ENCODE measurements around the gene MUC5B. TPM values are rescaled to one million over a fixed set of nuclear protein-coding genes. Genes with fewer than 3 reads are reported as not detected.

MUC5B gene
- total RNA-seq, 1 donor from 2014 or later = not detected

- H3K27ac Mint-ChIP-seq = peak overlapping the region; percentile 65
- H3K27me3 Mint-ChIP-seq = no peaks in the 10 kb centered on the region
- no peak for TF ChIP-seq CTCF (IDR thresholded peaks at IDR 0.05; ENCODE audit: unreplicated experiment)
- peaks cover 1% of the 10 kb centered on the region for H3K36me3 Mint-ChIP-seq (ENCODE audit: insufficient read depth)
- H3K4me1 Mint-ChIP-seq (ENCODE audit: low read depth) = peaks cover 41% of the 10 kb centered on the region
- DNase-seq (ENCODE audit: low spot score, unreplicated experiment) = no peak
- no peaks in the 10 kb centered on the region for H3K9me3 Mint-ChIP-seq (ENCODE audit: low read depth)
- peak overlapping the region; percentile 37 for H3K4me3 Mint-ChIP-seq (ENCODE audit: low read depth)
Measured at GRCh38 chr11:1304380-1304779, 81.5 kb downstream of the MUC5B start.

- H3K4me1 Mint-ChIP-seq (ENCODE audit: low read depth) = peaks cover 38% of the 10 kb centered on the region
- H3K27me3 Mint-ChIP-seq = no peaks in the 10 kb centered on the region
- peak overlapping the region; percentile 95 for H3K27ac Mint-ChIP-seq
- no peak for TF ChIP-seq CTCF (IDR thresholded peaks at IDR 0.05; ENCODE audit: unreplicated experiment)
- H3K4me3 Mint-ChIP-seq (ENCODE audit: low read depth) = no peak overlapping the region
- H3K36me3 Mint-ChIP-seq (ENCODE audit: insufficient read depth) = peaks cover 1% of the 10 kb centered on the region
- no peak for DNase-seq (ENCODE audit: low spot score, unreplicated experiment)
- H3K9me3 Mint-ChIP-seq (ENCODE audit: low read depth) = no peaks in the 10 kb centered on the region
Measured at GRCh38 chr11:1305063-1305495, 82.2 kb downstream of the MUC5B start.

GRCh38 chr11:1305501-1306056 lies 82.7 kb downstream of the MUC5B start:
- no peak for TF ChIP-seq CTCF (IDR thresholded peaks at IDR 0.05; ENCODE audit: unreplicated experiment)
- H3K27me3 Mint-ChIP-seq = no peaks in the 10 kb centered on the region
- DNase-seq (ENCODE audit: low spot score, unreplicated experiment) = no peak
- peak overlapping the region; percentile 95 for H3K27ac Mint-ChIP-seq
- peaks cover 1% of the 10 kb centered on the region for H3K9me3 Mint-ChIP-seq (ENCODE audit: low read depth)
- no peak overlapping the region for H3K4me3 Mint-ChIP-seq (ENCODE audit: low read depth)
- H3K36me3 Mint-ChIP-seq (ENCODE audit: insufficient read depth) = peaks cover 1% of the 10 kb centered on the region
- H3K4me1 Mint-ChIP-seq (ENCODE audit: low read depth) = peaks cover 35% of the 10 kb centered on the region

- peak overlapping the region; percentile 26 for H3K4me3 Mint-ChIP-seq (ENCODE audit: low read depth)
Measured at GRCh38 chr11:1306186-1307162, 83.6 kb downstream of the MUC5B start.

More at GRCh38 chr11:1306186-1307162, 83.6 kb downstream of the MUC5B start:
- TF ChIP-seq CTCF (IDR thresholded peaks at IDR 0.05; ENCODE audit: unreplicated experiment) = no peak
- peaks cover 35% of the 10 kb centered on the region for H3K4me1 Mint-ChIP-seq (ENCODE audit: low read depth)
- peak overlapping the region; percentile 52 for H3K27ac Mint-ChIP-seq
- peaks cover 3% of the 10 kb centered on the region for H3K27me3 Mint-ChIP-seq
- no peak for DNase-seq (ENCODE audit: low spot score, unreplicated experiment)
- peaks cover 6% of the 10 kb centered on the region for H3K9me3 Mint-ChIP-seq (ENCODE audit: low read depth)
- H3K36me3 Mint-ChIP-seq (ENCODE audit: insufficient read depth) = peaks cover 4% of the 10 kb centered on the region

Data from progenitor cell of endocrine pancreas (in vitro differentiated cells).